ENCODE data around the gene TBC1D2.
"Not testable (repeated sequence)": the region's sequence is repeated elsewhere in the genome, so short reads cannot be mapped to it uniquely, and the experiment has no call there.

Gene TBC1D2

DNA sequence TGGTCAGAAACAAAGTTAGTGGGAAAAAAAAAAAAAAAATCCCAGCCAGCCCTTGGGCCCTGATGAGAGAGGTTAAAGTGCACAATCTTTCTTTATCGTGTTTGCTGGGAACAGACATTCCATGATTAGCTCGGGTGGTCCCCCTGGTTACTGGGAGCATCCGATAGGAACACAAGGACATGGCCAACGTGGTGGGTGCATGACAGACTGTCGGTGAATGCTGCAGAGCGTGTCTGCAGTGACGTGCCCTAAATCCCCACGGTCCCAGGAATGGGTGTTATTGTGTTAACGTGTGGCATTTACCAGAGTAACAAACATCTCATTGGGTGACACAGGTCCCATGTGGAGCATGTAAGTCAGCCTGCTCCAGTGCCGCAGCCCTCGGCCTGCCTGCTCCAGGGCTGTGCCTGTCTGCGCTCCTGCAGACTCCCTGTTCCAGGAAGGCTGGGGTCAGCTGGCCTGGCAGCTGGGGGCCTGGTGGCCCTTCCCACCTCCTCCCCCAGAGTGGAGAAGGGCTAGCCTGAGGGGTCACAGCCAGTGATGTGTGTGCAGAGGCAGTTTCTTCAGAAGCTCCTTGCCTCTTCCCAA, 34.3 kb upstream of the TBC1D2 start:
- Histone ChIP-seq H3K27ac (ENCODE audit: low read length) (no peak overlapping the region), H3K4me1 (ENCODE audit: control insufficient read depth in 1 of 2, insufficient read depth in 2 of 2, low read length in 2 of 2) (no peaks in the 10 kb centered on the region), H3K9me3 (ENCODE audit: control insufficient read depth in 1 of 2, low read length in 2 of 2) (no peaks in the 10 kb centered on the region), H3K36me3 (ENCODE audit: control insufficient read depth in 1 of 2, insufficient read depth in 2 of 2, low read length in 2 of 2) (no peaks in the 10 kb centered on the region), H3K4me3 (ENCODE audit: low read depth in 1 of 2, low read length in 2 of 2) (no peak overlapping the region), H3K27me3 (ENCODE audit: low read depth, low read length) (no peaks in the 10 kb centered on the region)

DNA sequence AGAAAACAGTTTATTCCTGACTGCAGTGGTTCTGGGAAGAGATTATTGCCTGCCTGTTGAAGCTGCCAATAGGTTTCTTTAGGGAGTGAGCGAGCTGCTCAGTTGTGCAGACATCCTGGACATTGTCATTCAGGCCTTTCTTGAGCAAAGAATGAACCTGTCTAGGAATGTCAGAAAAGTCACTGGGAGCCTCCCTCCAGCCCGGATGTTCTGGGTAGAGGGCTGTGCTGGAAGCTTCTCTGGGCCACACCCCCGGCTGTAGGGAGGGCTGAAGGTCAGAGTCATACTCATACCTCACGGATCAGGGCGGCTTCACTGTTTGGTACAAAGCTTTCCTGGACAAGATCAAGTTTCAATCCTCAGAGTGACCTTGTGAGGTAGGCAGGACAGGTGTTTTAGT, 33.4 kb upstream of the TBC1D2 start:
- Histone ChIP-seq H3K4me1 (ENCODE audit: control insufficient read depth in 1 of 2, insufficient read depth in 2 of 2, low read length in 2 of 2) (no peaks in the 10 kb centered on the region), H3K27me3 (ENCODE audit: low read depth, low read length) (no peaks in the 10 kb centered on the region), H3K27ac (ENCODE audit: low read length) (no peak overlapping the region), H3K9me3 (ENCODE audit: control insufficient read depth in 1 of 2, low read length in 2 of 2) (no peaks in the 10 kb centered on the region), H3K4me3 (ENCODE audit: low read depth in 1 of 2, low read length in 2 of 2) (no peak overlapping the region), H3K36me3 (ENCODE audit: control insufficient read depth in 1 of 2, insufficient read depth in 2 of 2, low read length in 2 of 2) (no peaks in the 10 kb centered on the region)

GRCh38 chr9:98287384-98287783, 31.9 kb upstream of the TBC1D2 start:
- Histone ChIP-seq H3K27ac (ENCODE audit: low read length) (no peak overlapping the region), H3K4me1 (ENCODE audit: control insufficient read depth in 1 of 2, insufficient read depth in 2 of 2, low read length in 2 of 2) (no peaks in the 10 kb centered on the region), H3K4me3 (ENCODE audit: low read depth in 1 of 2, low read length in 2 of 2) (no peak overlapping the region), H3K27me3 (ENCODE audit: low read depth, low read length) (no peaks in the 10 kb centered on the region), H3K9me3 (ENCODE audit: control insufficient read depth in 1 of 2, low read length in 2 of 2) (no peaks in the 10 kb centered on the region), H3K36me3 (ENCODE audit: control insufficient read depth in 1 of 2, insufficient read depth in 2 of 2, low read length in 2 of 2) (no peaks in the 10 kb centered on the region)

- Histone ChIP-seq H3K9me3 (ENCODE audit: control insufficient read depth in 1 of 2, low read length in 2 of 2) (no peaks in the 10 kb centered on the region), H3K4me3 (ENCODE audit: low read depth in 1 of 2, low read length in 2 of 2) (no peak overlapping the region)
Observed at GRCh38 chr9:98285446-98285845, 30.0 kb upstream of the TBC1D2 start.

GRCh38 chr9:98284754-98285153, 29.3 kb upstream of the TBC1D2 start:
- Histone ChIP-seq H3K4me3 (ENCODE audit: low read depth in 1 of 2, low read length in 2 of 2) (no peak overlapping the region), H3K36me3 (ENCODE audit: control insufficient read depth in 1 of 2, insufficient read depth in 2 of 2, low read length in 2 of 2) (no peaks in the 10 kb centered on the region), H3K4me1 (ENCODE audit: control insufficient read depth in 1 of 2, insufficient read depth in 2 of 2, low read length in 2 of 2) (no peaks in the 10 kb centered on the region), H3K9me3 (ENCODE audit: control insufficient read depth in 1 of 2, low read length in 2 of 2) (no peaks in the 10 kb centered on the region), H3K27me3 (ENCODE audit: low read depth, low read length) (no peaks in the 10 kb centered on the region), H3K27ac (ENCODE audit: low read length) (no peak overlapping the region)

More at GRCh38 chr9:98285446-98285845, 30.0 kb upstream of the TBC1D2 start:
- Histone ChIP-seq H3K27me3 (ENCODE audit: low read depth, low read length) (no peaks in the 10 kb centered on the region), H3K36me3 (ENCODE audit: control insufficient read depth in 1 of 2, insufficient read depth in 2 of 2, low read length in 2 of 2) (no peaks in the 10 kb centered on the region), H3K27ac (ENCODE audit: low read length) (no peak overlapping the region), H3K4me1 (ENCODE audit: control insufficient read depth in 1 of 2, insufficient read depth in 2 of 2, low read length in 2 of 2) (no peaks in the 10 kb centered on the region)

GRCh38 chr9:98283143-98283542, 27.7 kb upstream of the TBC1D2 start:
- not testable (repeated sequence) for H3K9me3 ChIP-seq (ENCODE audit: control insufficient read depth in 1 of 2, low read length in 2 of 2); H3K4me1 ChIP-seq (ENCODE audit: control insufficient read depth in 1 of 2, insufficient read depth in 2 of 2, low read length in 2 of 2); H3K27ac ChIP-seq (ENCODE audit: low read length); H3K36me3 ChIP-seq (ENCODE audit: control insufficient read depth in 1 of 2, insufficient read depth in 2 of 2, low read length in 2 of 2); H3K4me3 ChIP-seq (ENCODE audit: low read depth in 1 of 2, low read length in 2 of 2); H3K27me3 ChIP-seq (ENCODE audit: low read depth, low read length)

GRCh38 chr9:98281281-98281680, 25.8 kb upstream of the TBC1D2 start:
- H3K4me1 ChIP-seq (ENCODE audit: control insufficient read depth in 1 of 2, insufficient read depth in 2 of 2, low read length in 2 of 2) = no peaks in the 10 kb centered on the region
- H3K9me3 ChIP-seq (ENCODE audit: control insufficient read depth in 1 of 2, low read length in 2 of 2) = no peaks in the 10 kb centered on the region
- no peak overlapping the region for H3K4me3 ChIP-seq (ENCODE audit: low read depth in 1 of 2, low read length in 2 of 2)
- no peaks in the 10 kb centered on the region for H3K36me3 ChIP-seq (ENCODE audit: control insufficient read depth in 1 of 2, insufficient read depth in 2 of 2, low read length in 2 of 2)
- no peaks in the 10 kb centered on the region for H3K27me3 ChIP-seq (ENCODE audit: low read depth, low read length)
- H3K27ac ChIP-seq (ENCODE audit: low read length) = no peak overlapping the region

GRCh38 chr9:98280574-98280973, 25.1 kb upstream of the TBC1D2 start:
- no peaks in the 10 kb centered on the region for H3K9me3 ChIP-seq (ENCODE audit: control insufficient read depth in 1 of 2, low read length in 2 of 2)

GRCh38 chr9:98280162-98280561, 24.7 kb upstream of the TBC1D2 start:
- no peak overlapping the region for H3K4me3 ChIP-seq (ENCODE audit: low read depth in 1 of 2, low read length in 2 of 2)
- no peaks in the 10 kb centered on the region for H3K27me3 ChIP-seq (ENCODE audit: low read depth, low read length)
- no peaks in the 10 kb centered on the region for H3K4me1 ChIP-seq (ENCODE audit: control insufficient read depth in 1 of 2, insufficient read depth in 2 of 2, low read length in 2 of 2)
- H3K36me3 ChIP-seq (ENCODE audit: control insufficient read depth in 1 of 2, insufficient read depth in 2 of 2, low read length in 2 of 2) = no peaks in the 10 kb centered on the region
- no peak overlapping the region for H3K27ac ChIP-seq (ENCODE audit: low read length)
- H3K9me3 ChIP-seq (ENCODE audit: control insufficient read depth in 1 of 2, low read length in 2 of 2) = no peaks in the 10 kb centered on the region

More at GRCh38 chr9:98280574-98280973, 25.1 kb upstream of the TBC1D2 start:
- Histone ChIP-seq H3K27ac (ENCODE audit: low read length) (no peak overlapping the region), H3K27me3 (ENCODE audit: low read depth, low read length) (no peaks in the 10 kb centered on the region), H3K4me1 (ENCODE audit: control insufficient read depth in 1 of 2, insufficient read depth in 2 of 2, low read length in 2 of 2) (no peaks in the 10 kb centered on the region), H3K36me3 (ENCODE audit: control insufficient read depth in 1 of 2, insufficient read depth in 2 of 2, low read length in 2 of 2) (no peaks in the 10 kb centered on the region), H3K4me3 (ENCODE audit: low read depth in 1 of 2, low read length in 2 of 2) (no peak overlapping the region)

GRCh38 chr9:98276907-98277469, 21.5 kb upstream of the TBC1D2 start:
- no peaks in the 10 kb centered on the region for H3K4me1 ChIP-seq (ENCODE audit: control insufficient read depth in 1 of 2, insufficient read depth in 2 of 2, low read length in 2 of 2)
- H3K4me3 ChIP-seq (ENCODE audit: low read depth in 1 of 2, low read length in 2 of 2) = no peak overlapping the region
- H3K27me3 ChIP-seq (ENCODE audit: low read depth, low read length) = no peaks in the 10 kb centered on the region
- H3K9me3 ChIP-seq (ENCODE audit: control insufficient read depth in 1 of 2, low read length in 2 of 2) = no peaks in the 10 kb centered on the region
- no peak overlapping the region for H3K27ac ChIP-seq (ENCODE audit: low read length)
- H3K36me3 ChIP-seq (ENCODE audit: control insufficient read depth in 1 of 2, insufficient read depth in 2 of 2, low read length in 2 of 2) = no peaks in the 10 kb centered on the region

DNA sequence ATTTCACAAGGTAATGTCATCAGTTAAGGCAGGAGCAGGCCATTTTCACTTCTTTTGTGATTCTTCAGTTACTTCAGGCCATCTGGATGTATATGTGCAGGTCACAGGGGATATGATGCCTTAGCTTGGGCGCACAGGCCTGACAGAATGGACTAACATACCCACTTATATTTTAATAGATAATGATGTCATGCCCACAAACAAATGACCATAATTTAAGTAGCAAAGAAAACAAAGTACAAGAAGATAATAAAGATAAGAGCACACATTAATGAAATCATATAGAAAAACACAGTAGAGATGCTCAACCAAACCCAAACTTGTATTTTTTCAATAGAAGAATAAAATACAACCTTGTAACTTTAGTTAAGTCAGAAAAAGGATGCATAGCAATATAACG, 19.7 kb upstream of the TBC1D2 start:
- H3K4me3 ChIP-seq (ENCODE audit: low read depth in 1 of 2, low read length in 2 of 2) = no peak overlapping the region
- no peaks in the 10 kb centered on the region for H3K27me3 ChIP-seq (ENCODE audit: low read depth, low read length)
- no peaks in the 10 kb centered on the region for H3K36me3 ChIP-seq (ENCODE audit: control insufficient read depth in 1 of 2, insufficient read depth in 2 of 2, low read length in 2 of 2)
- H3K9me3 ChIP-seq (ENCODE audit: control insufficient read depth in 1 of 2, low read length in 2 of 2) = no peaks in the 10 kb centered on the region
- no peaks in the 10 kb centered on the region for H3K4me1 ChIP-seq (ENCODE audit: control insufficient read depth in 1 of 2, insufficient read depth in 2 of 2, low read length in 2 of 2)
- no peak overlapping the region for H3K27ac ChIP-seq (ENCODE audit: low read length)

DNA sequence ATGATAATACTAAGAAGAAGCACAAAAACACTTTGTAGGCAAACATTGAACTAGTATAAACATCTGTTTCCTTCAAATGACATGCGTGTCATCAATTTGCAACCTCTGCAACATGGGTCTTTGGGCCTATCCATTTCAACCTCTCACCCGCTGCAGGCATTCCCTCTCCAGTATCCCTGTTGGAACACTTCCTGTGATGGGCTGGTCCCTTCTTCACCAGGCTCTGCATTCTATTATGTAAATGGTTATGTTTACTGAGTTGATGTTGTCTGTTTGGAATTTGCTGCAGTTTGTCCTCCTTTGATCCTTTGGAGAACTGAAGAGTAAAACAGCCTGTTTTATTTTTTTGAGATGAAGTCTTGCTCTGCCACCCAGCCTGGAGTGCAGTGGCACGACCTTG, 16.6 kb upstream of the TBC1D2 start:
- no peak overlapping the region for H3K27ac ChIP-seq (ENCODE audit: low read length)
- H3K27me3 ChIP-seq (ENCODE audit: low read depth, low read length) = no peaks in the 10 kb centered on the region
- no peaks in the 10 kb centered on the region for H3K9me3 ChIP-seq (ENCODE audit: control insufficient read depth in 1 of 2, low read length in 2 of 2)
- H3K4me3 ChIP-seq (ENCODE audit: low read depth in 1 of 2, low read length in 2 of 2) = no peak overlapping the region
- H3K36me3 ChIP-seq (ENCODE audit: control insufficient read depth in 1 of 2, insufficient read depth in 2 of 2, low read length in 2 of 2) = no peaks in the 10 kb centered on the region
- no peaks in the 10 kb centered on the region for H3K4me1 ChIP-seq (ENCODE audit: control insufficient read depth in 1 of 2, insufficient read depth in 2 of 2, low read length in 2 of 2)

Measured in muscle layer of duodenum (tissue), 2 donors.